Measurements from ENCODE around the gene CLCN1.

GRCh38 chr7:143281529-143281928 lies 34.4 kb upstream of the CLCN1 start:
- TF ChIP-seq POLR2A (IDR thresholded peaks at IDR 0.05), result no peak
- no peak for TF ChIP-seq CTCF (IDR thresholded peaks at IDR 0.05 in 4 of 5, conservative IDR thresholded peaks at IDR 0.05 in 1 of 5)

All from gastrocnemius medialis (tissue), 4 donors.